ENCODE measurements around the gene KIAA0930. TPM values are rescaled to one million over a fixed set of nuclear protein-coding genes. Genes with fewer than 3 reads are reported as not detected.

KIAA0930 gene
- total RNA-seq, 4 donors from 2014 or later, result 9.4 to 31.8 (median 19.6) TPM

- Histone ChIP-seq H3K9me3 (no peaks in the 10 kb centered on the region), H3K27ac (peak overlapping the region; percentile 39 to 40)
- intact Hi-C loops (cut with DNase I; ENCODE audit: low total_unique reads), result loop anchor here (5.0 kb wide), 2 partner anchors 163 to 283 kb away; no protein-coding TSS in a partner anchor
Observed at GRCh38 chr22:45268958-45269844, 28.5 kb upstream of the KIAA0930 start.

GRCh38 chr22:45268167-45268957 is 27.7 kb upstream of the KIAA0930 start:
- Histone ChIP-seq H3K36me3 (no peaks in the 10 kb centered on the region), H3K27ac (peak overlapping the region; percentile 17 to 39), H3K4me1 (no peaks in the 10 kb centered on the region), H3K9me3 (no peaks in the 10 kb centered on the region), H3K27me3 (no peaks in the 10 kb centered on the region), H3K4me3 (peak overlapping the region; percentile 45)
- intact Hi-C loops (cut with DNase I; ENCODE audit: low total_unique reads), result loop anchor here (5.0 kb wide), 2 partner anchors 164 to 284 kb away; no protein-coding TSS in a partner anchor
- peak; percentile 40 to 52 for DNase-seq
- TF ChIP-seq POLR2A (IDR thresholded peaks at IDR 0.05) (no peak), CTCF (IDR thresholded peaks at IDR 0.05) (no peak)

More at GRCh38 chr22:45268958-45269844, 28.5 kb upstream of the KIAA0930 start:
- no peaks in the 10 kb centered on the region for H3K36me3 ChIP-seq
- no peak for TF ChIP-seq POLR2A (IDR thresholded peaks at IDR 0.05)
- TF ChIP-seq CTCF (IDR thresholded peaks at IDR 0.05), result peak; percentile 65 to 98 (median 97)
- no peaks in the 10 kb centered on the region for H3K27me3 ChIP-seq
- peak overlapping the region; percentile 45 for H3K4me3 ChIP-seq
- H3K4me1 ChIP-seq, result no peaks in the 10 kb centered on the region
- peak; percentile 83 to 89 for DNase-seq

GRCh38 chr22:45265535-45265934 is 24.8 kb upstream of the KIAA0930 start:
- no peak overlapping the region for H3K27ac ChIP-seq
- DNase-seq, result no peak
- no peaks in the 10 kb centered on the region for H3K36me3 ChIP-seq
- H3K4me3 ChIP-seq, result no peak overlapping the region
- no peak for TF ChIP-seq POLR2A (IDR thresholded peaks at IDR 0.05)
- no peak for TF ChIP-seq CTCF (IDR thresholded peaks at IDR 0.05)
- no peaks in the 10 kb centered on the region for H3K9me3 ChIP-seq
- no peaks in the 10 kb centered on the region for H3K27me3 ChIP-seq
- intact Hi-C loops (cut with DNase I; ENCODE audit: low total_unique reads), result loop anchor here (5.0 kb wide), 2 partner anchors 167 to 287 kb away; no protein-coding TSS in a partner anchor
- no peaks in the 10 kb centered on the region for H3K4me1 ChIP-seq

DNA sequence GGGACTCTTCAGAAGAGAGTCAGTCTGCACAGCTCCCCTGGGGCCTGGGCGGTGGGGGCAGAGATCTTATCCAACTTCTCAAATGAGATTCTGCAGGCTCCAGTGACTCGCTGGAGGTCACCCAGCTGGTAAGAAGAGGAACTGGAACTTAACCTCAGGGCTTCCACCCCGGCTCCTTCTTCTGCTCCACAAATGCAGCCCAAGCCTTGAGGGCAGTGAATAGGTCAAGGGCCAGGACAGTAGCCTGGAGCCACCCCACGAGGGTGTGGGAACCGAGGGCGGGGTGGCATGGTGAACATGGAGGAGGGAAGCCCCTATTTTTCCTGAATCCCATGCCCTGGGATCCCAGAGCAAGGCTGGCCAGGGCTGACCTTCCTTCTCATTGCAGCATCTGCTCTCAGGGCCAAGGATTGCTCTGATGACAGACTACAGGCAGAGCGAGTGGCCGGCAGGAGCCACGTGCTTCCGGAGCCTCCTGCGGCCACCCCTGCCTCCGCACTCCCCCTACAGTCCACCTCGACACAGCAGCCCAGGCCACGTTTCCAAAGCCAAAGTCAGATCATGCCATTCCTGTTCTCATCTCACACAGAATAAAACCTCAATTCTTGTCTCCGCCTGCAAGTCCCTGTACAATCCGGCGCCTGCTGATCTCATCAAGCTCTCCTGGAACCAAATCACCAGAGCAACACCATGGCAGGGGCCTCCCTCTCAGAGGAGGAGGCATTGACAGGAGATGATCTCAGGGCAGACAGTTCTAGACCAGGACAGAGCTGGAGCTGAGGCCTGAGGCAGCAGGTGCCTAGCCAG is 23.0 kb upstream of the KIAA0930 start:
- H3K27me3 ChIP-seq, result no peaks in the 10 kb centered on the region
- no peaks in the 10 kb centered on the region for H3K36me3 ChIP-seq
- no peak for TF ChIP-seq POLR2A (IDR thresholded peaks at IDR 0.05)
- peak; percentile 59 to 82 (median 70) for TF ChIP-seq CTCF (IDR thresholded peaks at IDR 0.05)
- no peak overlapping the region for H3K4me3 ChIP-seq
- no peaks in the 10 kb centered on the region for H3K9me3 ChIP-seq
- H3K27ac ChIP-seq, result peak overlapping the region in 1 of 2 donors; percentile 16
- intact Hi-C loops (cut with DNase I; ENCODE audit: low total_unique reads), result no loop called here
- peak; percentile 72 to 74 for DNase-seq
- H3K4me1 ChIP-seq, result no peaks in the 10 kb centered on the region

Data from uterus (tissue), 4 donors.